Activated gamma-delta T cell (primary cell): ENCODE results near the gene SERPINA7.
"Not testable (repeated sequence)": the region's sequence is repeated elsewhere in the genome, so short reads cannot be mapped to it uniquely, and the experiment has no call there.

Experiments
- DNase-seq: peaks from one replicate; lab custom pipeline; 2025; lab: John Stamatoyannopoulos, UW
- total RNA-seq, 2 donors: gene quantifications; one replicate each; lab custom pipeline; 2026; lab: John Stamatoyannopoulos, UW

The SERPINA7 gene, protein sequence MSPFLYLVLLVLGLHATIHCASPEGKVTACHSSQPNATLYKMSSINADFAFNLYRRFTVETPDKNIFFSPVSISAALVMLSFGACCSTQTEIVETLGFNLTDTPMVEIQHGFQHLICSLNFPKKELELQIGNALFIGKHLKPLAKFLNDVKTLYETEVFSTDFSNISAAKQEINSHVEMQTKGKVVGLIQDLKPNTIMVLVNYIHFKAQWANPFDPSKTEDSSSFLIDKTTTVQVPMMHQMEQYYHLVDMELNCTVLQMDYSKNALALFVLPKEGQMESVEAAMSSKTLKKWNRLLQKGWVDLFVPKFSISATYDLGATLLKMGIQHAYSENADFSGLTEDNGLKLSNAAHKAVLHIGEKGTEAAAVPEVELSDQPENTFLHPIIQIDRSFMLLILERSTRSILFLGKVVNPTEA
- total RNA-seq, result 0 to 0.09 reads per million in 2 donors

DNA sequence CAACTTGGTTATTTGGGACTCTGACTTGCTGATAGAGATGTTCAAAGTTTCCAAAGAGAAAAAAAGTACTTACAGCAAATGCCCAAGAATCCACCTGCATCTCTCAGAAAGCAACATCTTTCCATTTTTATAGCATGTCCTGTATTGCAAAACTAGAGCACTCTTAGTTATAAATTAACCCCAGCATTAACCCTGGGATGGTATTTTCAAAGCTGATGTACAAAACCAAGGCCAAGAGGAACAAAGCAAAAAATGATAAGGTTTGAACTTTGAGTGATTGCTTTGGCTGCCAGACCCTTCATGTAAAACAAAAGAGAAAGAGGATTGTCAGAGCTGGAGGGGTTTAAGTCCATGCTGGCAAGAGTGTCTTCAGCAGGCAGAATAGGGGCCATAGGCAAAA lies at the start of gene SERPINA7:
Gene SERPINA7, minus strand, starts transcription at position 103 of the 400 bp plus-strand sequence. CDS start 1,669 bp downstream, outside the sequence.
- DNase-seq, result no peak

DNA sequence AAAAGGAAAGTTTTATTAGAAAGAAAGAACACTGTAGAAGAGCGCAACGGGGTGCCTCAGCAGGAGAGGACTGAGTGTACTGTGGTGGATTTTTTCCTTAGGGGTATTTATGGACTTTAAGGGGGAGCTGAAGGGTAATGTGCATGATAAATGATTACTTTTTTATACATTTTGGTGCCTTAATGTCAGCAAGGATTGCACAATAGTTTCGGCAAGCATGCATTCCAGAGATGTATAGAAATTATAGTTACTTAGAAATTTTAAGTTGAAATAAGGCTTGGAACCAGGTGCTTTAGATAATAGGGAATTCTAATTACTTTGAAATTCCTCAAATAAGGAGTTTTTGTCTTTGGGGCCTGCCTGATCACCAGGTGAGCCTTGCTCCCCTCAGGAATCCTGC lies 30.5 kb upstream of the SERPINA7 start:
- no peak for DNase-seq

DNA sequence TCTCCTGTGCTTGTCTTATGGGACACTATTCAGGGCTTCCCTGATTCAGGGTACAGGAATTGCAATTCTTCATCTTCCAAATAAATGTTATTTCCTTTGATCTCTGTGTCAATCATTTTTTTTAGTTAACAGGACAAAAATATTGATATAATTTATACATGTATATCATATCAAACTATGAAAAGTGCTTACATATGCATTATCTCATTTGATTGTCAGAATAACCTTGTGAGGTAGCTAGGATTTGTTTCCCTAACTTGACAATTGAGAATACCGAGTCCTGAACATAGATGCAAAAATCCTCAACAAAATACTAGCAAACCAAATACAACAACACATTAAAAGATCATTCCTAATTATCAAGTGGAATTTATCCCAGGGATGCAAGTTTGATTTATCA lies 11.5 kb upstream of the SERPINA7 start:
- no peak for DNase-seq

DNA sequence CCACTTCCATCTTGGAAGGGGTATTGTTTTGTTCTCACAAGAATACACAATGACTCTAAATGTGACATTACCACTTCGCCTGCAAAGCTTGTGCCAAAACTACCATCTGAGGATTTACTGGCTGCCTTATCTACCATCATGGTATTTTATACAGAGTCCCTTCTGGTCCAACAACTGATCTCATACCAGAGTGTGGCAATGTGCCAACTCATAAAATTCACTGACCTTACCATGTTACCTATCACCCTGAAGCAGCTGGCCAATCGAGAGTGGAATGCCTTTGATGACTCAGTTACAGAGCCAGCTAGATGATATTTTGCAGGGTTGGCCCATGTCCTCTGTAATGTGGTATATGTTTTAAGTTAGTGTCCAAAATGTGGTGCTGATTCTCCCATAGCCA lies 3.8 kb upstream of the SERPINA7 start:
- no peak for DNase-seq

DNA sequence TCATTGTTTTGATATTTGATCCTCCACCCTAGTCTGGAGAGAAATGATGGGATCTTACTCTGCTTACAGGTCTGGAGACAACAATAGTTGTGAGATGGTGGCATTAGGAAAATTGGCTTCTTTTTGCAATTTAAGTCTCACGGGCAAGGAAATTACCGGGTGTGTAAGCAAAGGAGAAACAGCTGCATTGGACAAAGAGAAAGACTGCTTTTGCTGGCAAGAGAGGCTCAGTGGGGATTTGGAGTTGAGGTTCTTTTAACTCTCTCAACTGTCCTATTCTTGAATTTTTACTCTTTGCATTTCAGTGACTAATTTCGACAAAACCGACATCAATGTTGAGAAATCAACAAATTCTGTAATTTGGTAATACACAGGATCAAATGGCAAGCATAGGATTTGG lies 2.3 kb upstream of the SERPINA7 start:
- no peak for DNase-seq

DNA sequence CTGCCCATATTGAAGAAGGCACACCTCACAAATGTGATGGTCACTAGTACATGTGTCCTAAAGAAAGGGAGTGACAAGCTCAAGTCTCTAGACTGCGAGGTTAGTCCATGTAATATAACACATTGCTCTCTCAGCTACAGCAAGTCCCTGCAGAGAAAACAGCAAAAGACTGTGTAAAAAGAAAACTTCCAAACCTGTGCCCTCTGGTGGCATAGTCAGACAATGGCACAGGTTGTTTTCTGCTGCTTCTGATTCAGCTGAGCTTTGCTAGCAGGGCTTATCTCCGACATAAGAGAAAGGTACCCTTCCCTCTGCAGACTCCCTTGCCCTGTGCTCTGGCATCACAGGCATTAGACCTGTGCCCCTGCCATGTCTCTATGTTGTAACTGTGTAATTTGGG lies 1.4 kb upstream of the SERPINA7 start:
- DNase-seq, result no peak

DNA sequence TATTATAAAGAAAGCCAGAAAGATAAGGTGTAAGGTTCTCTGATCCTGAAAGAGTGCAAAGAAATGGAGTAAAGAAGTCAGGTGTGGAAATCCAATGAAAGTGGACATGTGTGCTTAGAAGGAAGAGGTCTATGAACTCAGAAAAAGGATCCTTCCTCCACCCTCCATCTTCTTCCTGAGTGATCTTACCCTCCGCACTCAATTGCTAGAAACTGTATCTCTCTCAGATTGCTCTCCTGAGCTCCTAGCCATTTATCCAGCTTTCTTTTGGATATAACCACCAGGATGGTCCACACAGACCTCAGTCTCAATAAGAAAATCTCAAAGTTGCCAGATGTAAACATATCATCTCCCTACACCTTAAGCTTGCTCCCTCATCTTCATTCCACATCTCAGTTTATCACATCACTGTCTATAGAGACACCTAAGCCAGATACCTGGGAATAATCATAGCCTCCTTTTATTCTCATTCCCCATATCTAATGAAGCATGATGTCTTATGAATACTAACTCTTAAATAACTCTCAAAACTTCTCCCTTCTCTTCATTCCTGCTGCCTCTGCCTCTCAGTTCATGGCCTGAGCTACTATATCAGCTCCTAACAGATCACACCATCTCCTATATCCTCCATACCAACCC lies 573 bp downstream of the SERPINA7 start:
- no peak for DNase-seq

DNA sequence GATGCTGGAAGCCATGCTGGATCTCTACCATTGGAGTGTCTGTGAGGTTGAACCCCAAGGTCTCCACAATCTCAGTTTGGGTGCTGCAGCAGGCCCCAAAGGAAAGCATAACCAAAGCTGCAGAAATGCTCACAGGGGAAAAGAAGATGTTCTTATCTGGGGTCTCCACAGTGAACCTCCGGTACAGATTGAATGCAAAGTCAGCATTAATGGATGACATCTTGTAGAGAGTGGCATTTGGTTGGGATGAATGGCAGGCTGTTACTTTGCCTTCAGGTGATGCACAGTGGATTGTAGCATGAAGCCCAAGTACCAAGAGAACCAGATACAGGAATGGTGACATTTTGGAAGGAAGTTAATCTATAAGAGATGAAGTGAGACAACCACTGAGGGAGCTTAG lies 1.8 kb downstream of the SERPINA7 start:
- DNase-seq, result no peak

DNA sequence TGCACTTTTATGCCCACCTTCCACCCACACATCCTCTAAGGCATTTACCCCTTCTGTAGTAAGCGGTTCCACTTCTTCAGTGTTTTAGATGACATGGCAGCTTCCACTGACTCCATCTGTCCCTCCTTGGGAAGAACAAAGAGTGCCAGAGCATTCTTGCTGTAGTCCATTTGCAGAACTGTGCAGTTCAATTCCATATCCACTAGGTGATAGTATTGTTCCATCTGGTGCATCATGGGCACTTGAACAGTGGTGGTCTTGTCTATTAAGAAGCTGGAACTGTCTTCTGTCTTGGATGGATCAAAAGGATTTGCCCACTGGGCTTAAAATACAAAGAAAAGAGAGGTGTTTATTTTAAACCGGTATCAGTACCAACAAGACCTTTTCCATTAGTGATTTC lies 3.5 kb downstream of the SERPINA7 start:
- no peak for DNase-seq

DNA sequence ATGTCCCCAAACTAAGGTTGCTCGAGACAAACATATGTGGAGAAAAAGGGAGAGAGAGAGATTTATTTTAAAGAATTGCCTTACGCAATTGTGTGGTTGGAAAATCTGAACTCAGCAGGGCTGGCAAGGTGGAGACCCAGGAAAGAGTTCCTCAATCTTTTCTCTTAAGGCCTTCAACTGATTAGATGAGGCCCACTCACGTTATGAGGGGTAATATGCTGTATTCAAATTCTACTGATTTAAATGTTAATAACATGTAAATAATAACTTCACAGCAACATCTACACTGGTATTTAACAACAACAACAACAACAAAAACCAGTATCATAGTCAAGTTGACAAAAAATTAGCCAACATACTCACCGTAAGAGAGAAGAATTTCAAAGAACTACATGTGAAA lies 14.6 kb downstream of the SERPINA7 start:
- no peak for DNase-seq

DNA sequence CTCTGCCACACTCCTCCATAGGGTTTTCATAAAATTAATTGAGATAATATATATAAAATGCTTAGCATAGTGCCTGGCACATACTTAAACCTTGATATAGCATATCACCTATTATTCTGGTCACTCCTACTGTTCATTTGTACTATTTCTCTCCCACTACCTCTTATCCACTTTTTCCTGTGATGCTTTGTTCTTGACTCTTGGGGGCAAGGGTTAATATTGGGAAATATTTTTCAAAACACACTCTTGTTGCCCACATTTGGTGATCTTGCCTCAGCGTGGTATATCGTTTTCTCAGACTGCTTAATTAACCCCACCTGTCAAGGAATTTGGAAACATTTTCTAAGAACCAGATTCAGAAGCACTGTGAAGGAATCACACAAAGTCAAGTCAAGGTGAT lies 16.3 kb downstream of the SERPINA7 start:
- no peak for DNase-seq

DNA sequence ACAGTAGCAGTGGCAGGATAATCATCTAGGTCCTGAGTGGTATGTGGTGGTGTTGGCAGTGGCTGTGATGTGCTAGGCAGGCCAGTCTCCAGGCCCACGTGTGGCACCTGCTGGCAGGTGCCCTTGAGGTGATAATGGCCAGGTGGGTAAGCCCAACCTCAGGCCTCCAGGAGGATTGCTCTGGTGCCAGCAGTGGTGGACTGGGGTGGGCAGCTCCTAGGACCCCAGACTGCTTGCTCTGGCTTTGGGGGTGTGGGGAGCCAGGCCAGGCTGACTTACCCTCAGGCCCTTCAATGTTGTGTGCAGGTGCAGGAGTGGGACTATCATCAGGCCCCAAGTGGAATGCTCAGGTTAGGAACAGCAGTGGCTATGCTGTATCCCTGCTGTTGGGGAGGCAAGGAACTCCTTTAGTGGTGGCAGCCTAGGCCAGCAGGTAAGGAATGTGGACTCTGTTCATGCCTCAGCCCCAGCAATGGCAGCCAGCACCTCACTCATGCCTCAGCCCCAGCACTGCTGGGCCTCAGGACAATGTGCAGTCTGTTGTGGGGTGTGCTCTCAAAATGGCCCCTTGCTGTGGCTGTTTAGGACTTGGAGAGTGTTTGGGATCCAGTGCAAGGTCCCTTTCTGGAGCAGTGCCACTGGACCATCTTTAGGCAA lies 24.3 kb downstream of the SERPINA7 start:
- DNase-seq, result no peak

DNA sequence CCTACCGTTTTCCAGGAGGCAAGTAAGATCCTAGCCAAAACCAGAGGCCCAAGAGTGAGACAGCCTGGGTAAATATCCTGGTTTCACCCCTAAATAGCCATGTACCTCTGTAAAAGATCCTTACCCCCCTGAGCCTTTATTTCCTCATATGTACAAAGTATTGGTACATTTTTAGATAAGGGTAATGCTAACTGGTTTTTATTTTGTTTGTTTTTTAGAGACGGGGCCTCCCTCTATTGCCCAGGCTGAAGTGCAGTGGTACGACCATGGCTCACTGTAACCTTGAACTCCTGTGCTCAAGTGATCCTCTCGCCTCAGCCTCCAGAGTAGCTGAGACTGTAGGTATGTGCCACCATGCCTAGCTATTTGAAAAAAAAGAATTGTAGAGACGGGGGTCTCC lies 29.4 kb downstream of the SERPINA7 start:
- DNase-seq, result no peak

DNA sequence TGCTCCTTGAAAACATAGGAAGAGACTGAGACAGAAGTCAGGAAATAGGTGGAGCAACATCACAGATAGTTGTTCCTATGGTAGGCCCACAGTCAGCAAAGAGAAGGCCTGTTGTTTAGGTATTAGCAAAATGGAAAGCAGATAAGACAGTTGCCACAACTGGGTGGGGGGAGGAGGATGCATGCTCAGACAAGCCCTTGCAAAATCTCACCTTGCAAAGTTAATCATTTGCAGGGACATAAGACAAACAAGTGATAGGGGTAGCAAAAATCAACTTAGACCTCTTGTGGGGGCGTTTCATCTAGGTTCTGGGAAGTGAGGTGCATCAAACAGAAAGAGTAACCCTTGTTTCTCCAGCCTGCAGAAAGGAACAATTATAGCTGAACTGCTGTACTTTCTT lies 30.7 kb downstream of the SERPINA7 start:
- no peak for DNase-seq

DNA sequence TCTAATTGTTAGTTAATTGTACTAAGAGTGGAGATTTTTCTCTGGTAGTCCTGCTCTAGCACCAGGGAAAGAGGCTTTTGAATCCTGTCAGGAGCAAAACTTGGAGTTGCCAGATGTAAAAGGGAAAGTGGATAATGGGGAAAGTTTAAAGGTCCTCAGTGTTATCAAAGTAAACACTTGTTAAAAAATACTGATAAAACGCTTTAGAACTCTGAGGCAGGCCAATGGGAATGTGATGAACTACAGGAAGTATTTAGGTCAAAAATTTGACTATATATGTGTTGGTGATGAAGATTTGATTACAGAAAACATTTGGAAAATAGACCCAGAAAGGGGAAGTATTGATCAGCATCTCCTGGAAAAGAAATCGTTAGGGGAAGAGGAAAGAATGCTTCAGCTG lies 32.8 kb downstream of the SERPINA7 start:
- DNase-seq, result no peak

DNA sequence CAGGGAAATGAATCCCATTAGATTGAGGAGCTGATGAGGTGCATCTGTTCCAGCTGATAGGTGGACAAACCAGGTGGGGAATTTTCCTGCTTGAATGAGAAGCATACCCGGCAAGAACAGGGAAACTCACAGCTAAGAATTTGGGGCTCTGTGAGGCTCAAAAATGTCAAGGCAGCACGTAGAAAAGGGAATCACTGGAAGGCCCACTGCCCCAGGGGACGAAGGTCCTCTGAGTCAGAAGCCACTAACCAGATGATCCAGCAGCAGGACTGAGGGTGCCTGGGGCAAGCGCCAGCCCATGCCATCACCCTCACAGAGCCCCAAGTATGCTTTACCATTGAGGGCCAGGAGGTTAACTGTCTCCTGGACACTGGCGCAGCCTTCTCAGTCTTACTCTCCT lies 37.9 kb downstream of the SERPINA7 start:
- DNase-seq, result not testable (repeated sequence)

DNA sequence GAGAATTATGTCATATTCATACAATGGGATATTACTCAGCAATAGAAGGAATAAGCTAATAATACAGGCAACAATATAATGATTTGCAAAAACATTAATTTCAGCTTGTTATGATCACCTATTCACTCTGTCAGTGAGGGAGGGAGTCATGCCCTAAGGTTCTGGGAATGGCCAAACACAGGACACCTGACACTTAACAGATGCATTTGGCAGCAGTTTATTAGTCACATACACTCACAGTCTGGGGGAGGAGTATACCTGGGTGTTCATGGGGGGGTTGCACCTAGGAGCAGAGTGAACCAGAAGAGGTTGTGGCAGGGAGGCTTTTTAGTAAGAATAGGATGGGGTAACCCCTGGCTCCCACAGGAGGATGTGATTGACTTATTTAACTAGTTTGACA lies 38.3 kb downstream of the SERPINA7 start:
- no peak for DNase-seq

DNA sequence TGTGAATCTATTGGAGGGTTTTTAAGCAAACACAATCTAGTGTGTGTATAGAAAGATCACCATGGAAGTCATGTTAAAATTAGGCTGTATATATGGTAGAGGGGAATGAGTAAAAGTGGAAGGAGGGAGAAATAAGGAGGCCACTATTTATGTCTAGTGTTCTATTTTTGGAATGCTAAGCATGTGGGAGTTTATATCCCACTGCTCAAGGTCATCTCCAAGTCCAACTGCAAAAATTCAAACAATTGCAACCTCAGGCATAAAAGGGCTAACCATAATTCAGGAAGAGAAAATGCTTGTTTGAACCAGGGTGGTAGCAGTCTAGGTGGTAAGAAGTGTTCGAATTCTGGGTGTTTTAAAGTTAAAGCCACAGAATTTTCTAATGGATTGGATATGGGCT lies 39.2 kb downstream of the SERPINA7 start:
- DNase-seq, result no peak

DNA sequence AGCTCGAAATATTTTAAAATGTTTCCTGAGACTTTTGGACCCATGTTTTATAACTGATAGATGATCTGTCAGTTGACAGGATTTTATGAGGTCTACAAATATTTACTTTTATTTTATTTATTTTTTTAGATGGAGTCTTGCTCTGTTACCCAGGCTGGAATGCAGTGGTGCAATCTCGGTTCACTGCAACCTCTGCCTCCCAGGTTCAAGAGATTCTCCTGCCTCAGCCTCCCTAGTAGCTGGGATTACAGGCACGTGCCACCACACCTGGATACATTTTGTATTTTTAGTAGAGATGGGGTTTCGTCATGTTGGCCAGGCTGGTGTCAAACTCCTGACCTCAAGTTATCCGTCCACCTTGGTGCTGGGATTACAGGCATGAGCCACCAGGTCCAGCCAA lies 50.0 kb downstream of the SERPINA7 start:
- DNase-seq, result not testable (repeated sequence)
